WI38 (cell line): Measurements from ENCODE around the gene ACE2.
"Not testable (repeated sequence)": the region's sequence is repeated elsewhere in the genome, so short reads cannot be mapped to it uniquely, and the experiment has no call there.

Experiments
- H3K4me3 ChIP-seq: 2 replicates; pipeline ENCODE4 v1.5.1; 2011; ENCODE audit warnings: low read depth, mild to moderate bottlenecking, control low read depth, low read length
- CTCF ChIP-seq: IDR thresholded peaks from 2 replicates; pipeline ENCODE4 v1.5.1; 2012; ENCODE audit warnings: low read depth, mild to moderate bottlenecking, control low read depth, low read length

The ACE2 gene

GRCh38 chrX:15600745-15601144 is at the start of gene ACE2:
Gene ACE2 (minus strand): TSS chrX:15600960. CDS start chrX:15600911, 49 bp downstream.
- TF ChIP-seq CTCF = no peak
- H3K4me3 ChIP-seq = no peak within 1 kb of the TSS

- not testable (repeated sequence) for H3K4me3 ChIP-seq
These were observed 46.8 kb upstream of the ACE2 start for GRCh38 chrX:15647510-15647909.

- H3K4me3 ChIP-seq = no peak overlapping the region
- no peak for TF ChIP-seq CTCF
These were observed 45.8 kb upstream of the ACE2 start for GRCh38 chrX:15646543-15646942.

GRCh38 chrX:15646031-15646430 is 45.3 kb upstream of the ACE2 start:
- H3K4me3 ChIP-seq = no peak overlapping the region
- no peak for TF ChIP-seq CTCF

- no peak for TF ChIP-seq CTCF
- H3K4me3 ChIP-seq = no peak overlapping the region
These were observed 44.5 kb upstream of the ACE2 start for GRCh38 chrX:15645266-15645665.

- no peak for TF ChIP-seq CTCF
- H3K4me3 ChIP-seq = no peak overlapping the region
These were observed 43.8 kb upstream of the ACE2 start for GRCh38 chrX:15644560-15644872.

GRCh38 chrX:15643786-15644559 is 43.2 kb upstream of the ACE2 start:
- TF ChIP-seq CTCF = no peak

GRCh38 chrX:15631637-15632036 is 30.9 kb upstream of the ACE2 start:
- H3K4me3 ChIP-seq = no peak overlapping the region
- TF ChIP-seq CTCF = no peak

More at GRCh38 chrX:15643786-15644559, 43.2 kb upstream of the ACE2 start:
- H3K4me3 ChIP-seq = no peak overlapping the region
